ENCODE results near the gene ARFRP1.

Gene ARFRP1

GRCh38 chr20:63744158-63744557, 36.4 kb upstream of the ARFRP1 start:
- in situ Hi-C loops (cut with HindIII; ENCODE audit: low sequenced_read_pairs), result no loop called here

GRCh38 chr20:63743210-63743970, 35.6 kb upstream of the ARFRP1 start:
- in situ Hi-C loops (cut with HindIII; ENCODE audit: low sequenced_read_pairs), result no loop called here

- in situ Hi-C loops (cut with HindIII; ENCODE audit: low sequenced_read_pairs), result no loop called here
These were observed 34.7 kb upstream of the ARFRP1 start for GRCh38 chr20:63742381-63743024.

- in situ Hi-C loops (cut with HindIII; ENCODE audit: low sequenced_read_pairs), result no loop called here
These were observed 34.1 kb upstream of the ARFRP1 start for GRCh38 chr20:63741676-63742380.

- in situ Hi-C loops (cut with HindIII; ENCODE audit: low sequenced_read_pairs), result no loop called here
These were observed 33.5 kb upstream of the ARFRP1 start for GRCh38 chr20:63741354-63741675.

GRCh38 chr20:63740627-63741353, 33.0 kb upstream of the ARFRP1 start:
- in situ Hi-C loops (cut with HindIII; ENCODE audit: low sequenced_read_pairs), result no loop called here

GRCh38 chr20:63740070-63740626, 32.4 kb upstream of the ARFRP1 start:
- in situ Hi-C loops (cut with HindIII; ENCODE audit: low sequenced_read_pairs), result no loop called here

- in situ Hi-C loops (cut with HindIII; ENCODE audit: low sequenced_read_pairs), result no loop called here
These were observed 31.6 kb upstream of the ARFRP1 start, which contains the start of gene SLC2A4RG for GRCh38 chr20:63739130-63740069. SLC2A4RG (plus strand) TSS chr20:63739776; CDS start chr20:63739913, 137 bp downstream.

- in situ Hi-C loops (cut with HindIII; ENCODE audit: low sequenced_read_pairs), result no loop called here
These were observed 30.9 kb upstream of the ARFRP1 start for GRCh38 chr20:63738687-63739129.

GRCh38 chr20:63737945-63738686, 30.3 kb upstream of the ARFRP1 start:
- in situ Hi-C loops (cut with HindIII; ENCODE audit: low sequenced_read_pairs), result no loop called here

GRCh38 chr20:63737695-63737944, 29.8 kb upstream of the ARFRP1 start:
- in situ Hi-C loops (cut with HindIII; ENCODE audit: low sequenced_read_pairs), result no loop called here

- in situ Hi-C loops (cut with HindIII; ENCODE audit: low sequenced_read_pairs), result no loop called here
These were observed 29.3 kb upstream of the ARFRP1 start for GRCh38 chr20:63736893-63737694.

GRCh38 chr20:63735859-63736718, 28.3 kb upstream of the ARFRP1 start, which contains the start of gene LIME1:
LIME1 (plus strand) TSS chr20:63736664; CDS start chr20:63737550, 886 bp downstream.
- in situ Hi-C loops (cut with HindIII; ENCODE audit: low sequenced_read_pairs), result no loop called here

GRCh38 chr20:63734946-63735858, 27.4 kb upstream of the ARFRP1 start:
- in situ Hi-C loops (cut with HindIII; ENCODE audit: low sequenced_read_pairs), result no loop called here

GRCh38 chr20:63734111-63734945, 26.6 kb upstream of the ARFRP1 start:
- in situ Hi-C loops (cut with HindIII; ENCODE audit: low sequenced_read_pairs), result no loop called here

Data from endothelial cell of hepatic sinusoid (primary cell).